Measurements from ENCODE around the gene NFE2L1. TPM values are rescaled to one million over a fixed set of nuclear protein-coding genes. Genes with fewer than 3 reads are reported as not detected.

NFE2L1 gene
- total and polyA plus RNA-seq, 2 experiments from 2014 or later, result 42.4 to 86.4 TPM

- WGBS (ENCODE audit: low lambda C conversion rate, missing lambda C conversion rate), result 50% methylated on average over 4 of the region's 4 CpGs
- peak overlapping the region; percentile 42 for H2AFZ ChIP-seq
- no peaks in the 10 kb centered on the region for H3K36me3 ChIP-seq (replicated peaks; ENCODE audit: insufficient read depth, low read depth)
- peaks cover 15% of the 10 kb centered on the region for H3K4me1 ChIP-seq (ENCODE audit: insufficient read depth)
- peak overlapping the region; percentile 95 for H3K27ac ChIP-seq
- no peaks in the 10 kb centered on the region for H3K79me2 ChIP-seq
- peak overlapping the region; percentile 35 for H3K4me2 ChIP-seq
- peak; percentile 56 for DNase-seq (ENCODE audit: low spot score)
- H3K9me2 ChIP-seq (replicated peaks; ENCODE audit: insufficient read depth), result no peaks in the 10 kb centered on the region
- TF ChIP-seq EZH2 (IDR thresholded peaks at IDR 0.05; ENCODE audit: borderline replicate concordance), result no peak
- TF ChIP-seq EZH2phosphoT487 (IDR thresholded peaks at IDR 0.05; ENCODE audit: low read depth, severe bottlenecking, unreplicated experiment), result no peak
- TF ChIP-seq CTCF (IDR thresholded peaks at IDR 0.05; ENCODE audit: poor library complexity), result no peak
- no peaks in the 10 kb centered on the region for H4K20me1 ChIP-seq (ENCODE audit: insufficient read depth, poor library complexity, severe bottlenecking)
- no peaks in the 10 kb centered on the region for H3K27me3 ChIP-seq
- H3K4me3 ChIP-seq, result no peak overlapping the region
- H3K9me3 ChIP-seq (ENCODE audit: low read depth), result no peaks in the 10 kb centered on the region
These were observed 45.8 kb upstream of the NFE2L1 start for GRCh38 chr17:48002266-48002915.

- H3K36me3 ChIP-seq (replicated peaks; ENCODE audit: insufficient read depth, low read depth), result no peaks in the 10 kb centered on the region
- peak overlapping the region; percentile 42 for H2AFZ ChIP-seq
- WGBS (ENCODE audit: low lambda C conversion rate, missing lambda C conversion rate), result 33% methylated on average over 7 of the region's 7 CpGs
- H3K27ac ChIP-seq, result peak overlapping the region; percentile 95
- H3K9me2 ChIP-seq (replicated peaks; ENCODE audit: insufficient read depth), result no peaks in the 10 kb centered on the region
- no peaks in the 10 kb centered on the region for H3K27me3 ChIP-seq
- no peak overlapping the region for H3K4me3 ChIP-seq
- no peak for TF ChIP-seq CTCF (IDR thresholded peaks at IDR 0.05; ENCODE audit: poor library complexity)
- TF ChIP-seq EZH2 (IDR thresholded peaks at IDR 0.05; ENCODE audit: borderline replicate concordance), result no peak
- TF ChIP-seq EZH2phosphoT487 (IDR thresholded peaks at IDR 0.05; ENCODE audit: low read depth, severe bottlenecking, unreplicated experiment), result no peak
- peak overlapping the region; percentile 52 for H3K4me2 ChIP-seq
- H3K9me3 ChIP-seq (ENCODE audit: low read depth), result no peaks in the 10 kb centered on the region
- H3K4me1 ChIP-seq (ENCODE audit: insufficient read depth), result peaks cover 15% of the 10 kb centered on the region
- no peaks in the 10 kb centered on the region for H4K20me1 ChIP-seq (ENCODE audit: insufficient read depth, poor library complexity, severe bottlenecking)
- peak; percentile 46 for DNase-seq (ENCODE audit: low spot score)
- H3K79me2 ChIP-seq, result no peaks in the 10 kb centered on the region
These were observed 45.2 kb upstream of the NFE2L1 start for GRCh38 chr17:48002916-48003416.

GRCh38 chr17:48003417-48004151 lies 44.6 kb upstream of the NFE2L1 start:
- no peaks in the 10 kb centered on the region for H3K9me3 ChIP-seq (ENCODE audit: low read depth)
- H3K4me1 ChIP-seq (ENCODE audit: insufficient read depth), result peaks cover 15% of the 10 kb centered on the region
- peak overlapping the region; percentile 42 for H2AFZ ChIP-seq
- TF ChIP-seq EZH2 (IDR thresholded peaks at IDR 0.05; ENCODE audit: borderline replicate concordance), result no peak
- TF ChIP-seq CTCF (IDR thresholded peaks at IDR 0.05; ENCODE audit: poor library complexity), result peak; percentile 9
- H3K4me3 ChIP-seq, result no peak overlapping the region
- WGBS (ENCODE audit: low lambda C conversion rate, missing lambda C conversion rate), result 46% methylated on average over 13 of the region's 17 CpGs
- H3K4me2 ChIP-seq, result peak overlapping the region; percentile 52
- H3K79me2 ChIP-seq, result no peaks in the 10 kb centered on the region
- no peaks in the 10 kb centered on the region for H4K20me1 ChIP-seq (ENCODE audit: insufficient read depth, poor library complexity, severe bottlenecking)
- peak overlapping the region; percentile 95 for H3K27ac ChIP-seq
- no peaks in the 10 kb centered on the region for H3K27me3 ChIP-seq
- no peaks in the 10 kb centered on the region for H3K9me2 ChIP-seq (replicated peaks; ENCODE audit: insufficient read depth)
- DNase-seq (ENCODE audit: low spot score), result peak; percentile 50
- H3K36me3 ChIP-seq (replicated peaks; ENCODE audit: insufficient read depth, low read depth), result no peaks in the 10 kb centered on the region

Measured in hepatocyte (in vitro differentiated cells).